ENCODE data around the gene BNC2. TPM values are rescaled to one million over a fixed set of nuclear protein-coding genes. Genes with fewer than 3 reads are reported as not detected.

Gene BNC2
- total and polyA plus RNA-seq, 7 donors = 0.23 to 205 (median 117) TPM

GRCh38 chr9:16526380-16526779 is 344.1 kb downstream of the BNC2 start:
- H3K4me3 ChIP-seq = no peak overlapping the region
- intact Hi-C loops (cut with DNase I) = no loop called here
- H3K9me3 ChIP-seq = no peaks in the 10 kb centered on the region
- no peak for TF ChIP-seq POLR2AphosphoS5 (IDR thresholded peaks at IDR 0.05)
- H3K27ac ChIP-seq = no peak overlapping the region
- WGBS, 2 donors = 80 to 84% methylated on average over 3 of the region's 3 CpGs
- H3K36me3 ChIP-seq = no peaks in the 10 kb centered on the region
- H3K4me1 ChIP-seq = peaks cover 0 to 42% (median 33%) of the 10 kb centered on the region in 4 donors
- no peak for DNase-seq
- no peaks in the 10 kb centered on the region for H3K27me3 ChIP-seq

GRCh38 chr9:16524823-16525222 is 345.6 kb downstream of the BNC2 start:
- WGBS, 2 donors = 83 to 85% methylated on average over 2 of the region's 2 CpGs
- Histone ChIP-seq H3K27ac (peak overlapping the region in 1 of 4 donors; percentile 85), H3K4me3 (no peak overlapping the region), H3K9me3 (no peaks in the 10 kb centered on the region), H3K27me3 (no peaks in the 10 kb centered on the region), H3K36me3 (no peaks in the 10 kb centered on the region), H3K4me1 (peaks cover 0 to 38% (median 28%) of the 10 kb centered on the region in 4 donors)
- DNase-seq = no peak
- no peak for TF ChIP-seq EP300 (IDR thresholded peaks at IDR 0.05)
- no peak for TF ChIP-seq POLR2A (IDR thresholded peaks at IDR 0.05)
- TF ChIP-seq POLR2AphosphoS5 (IDR thresholded peaks at IDR 0.05) = no peak
- TF ChIP-seq CTCF (IDR thresholded peaks at IDR 0.05) = no peak
- intact Hi-C loops (cut with DNase I) = loop anchor here (5.0 kb wide), 3 partner anchors 127 to 342 kb away; no protein-coding TSS in a partner anchor

GRCh38 chr9:16524078-16524477 is 346.4 kb downstream of the BNC2 start:
- intact Hi-C loops (cut with DNase I) = loop anchor here (5.0 kb wide), 3 partner anchors 128 to 343 kb away; no protein-coding TSS in a partner anchor
- WGBS, 2 donors = 88 to 89% methylated on average over 3 of the region's 3 CpGs
- H3K4me1 ChIP-seq = peaks cover 0 to 46% (median 29%) of the 10 kb centered on the region in 4 donors

GRCh38 chr9:16521868-16522411 is 348.5 kb downstream of the BNC2 start:
- Histone ChIP-seq H3K4me3 (no peak overlapping the region), H3K9me3 (no peaks in the 10 kb centered on the region), H3K27ac (peak overlapping the region; percentile 80 to 85 (median 82)), H3K36me3 (no peaks in the 10 kb centered on the region), H3K4me1 (peaks cover 0 to 54% (median 34%) of the 10 kb centered on the region in 4 donors), H3K27me3 (no peaks in the 10 kb centered on the region)
- DNase-seq = peak; percentile 73
- TF ChIP-seq POLR2AphosphoS5 (IDR thresholded peaks at IDR 0.05) = peak in 3 of 4 donors; percentile 40 to 45 (median 44)
- no peak for TF ChIP-seq POLR2A (IDR thresholded peaks at IDR 0.05)
- 37 to 79% methylated on average over 3 of the region's 3 CpGs for WGBS, 2 donors
- intact Hi-C loops (cut with DNase I) = loop anchor here (5.0 kb wide), 3 partner anchors 130 to 345 kb away; no protein-coding TSS in a partner anchor

More at GRCh38 chr9:16524078-16524477, 346.4 kb downstream of the BNC2 start:
- Histone ChIP-seq H3K9me3 (no peaks in the 10 kb centered on the region), H3K27me3 (no peaks in the 10 kb centered on the region), H3K4me3 (no peak overlapping the region), H3K27ac (peak overlapping the region in 3 of 4 donors; percentile 80 to 85 (median 82)), H3K36me3 (no peaks in the 10 kb centered on the region)
- TF ChIP-seq EP300 (IDR thresholded peaks at IDR 0.05) = no peak
- DNase-seq = no peak

- Histone ChIP-seq H3K27ac (peak overlapping the region in 3 of 4 donors; percentile 80 to 85 (median 82)), H3K36me3 (no peaks in the 10 kb centered on the region), H3K4me1 (peaks cover 0 to 78% (median 62%) of the 10 kb centered on the region in 4 donors), H3K27me3 (no peaks in the 10 kb centered on the region), H3K9me3 (no peaks in the 10 kb centered on the region), H3K4me3 (no peak overlapping the region)
- WGBS, 2 donors = 81 to 91% methylated on average over 2 of the region's 2 CpGs
- DNase-seq = no peak
- TF ChIP-seq CTCF (IDR thresholded peaks at IDR 0.05) (no peak), POLR2AphosphoS5 (IDR thresholded peaks at IDR 0.05) (no peak)
- intact Hi-C loops (cut with DNase I) = no loop called here
These were observed 351.5 kb downstream of the BNC2 start for GRCh38 chr9:16519001-16519400.

GRCh38 chr9:16516891-16517290 is 353.6 kb downstream of the BNC2 start:
- intact Hi-C loops (cut with DNase I) = no loop called here
- TF ChIP-seq POLR2A (IDR thresholded peaks at IDR 0.05) (no peak), POLR2AphosphoS5 (IDR thresholded peaks at IDR 0.05) (peak in 2 of 4 donors; percentile 37 to 51)
- Histone ChIP-seq H3K27ac (peak overlapping the region; percentile 70 to 85 (median 77)), H3K9me3 (no peaks in the 10 kb centered on the region), H3K4me3 (no peak overlapping the region), H3K4me1 (peaks cover 0 to 69% (median 55%) of the 10 kb centered on the region in 4 donors), H3K36me3 (no peaks in the 10 kb centered on the region), H3K27me3 (no peaks in the 10 kb centered on the region)
- 63 to 67% methylated on average over 2 of the region's 2 CpGs for WGBS, 2 donors
- no peak for DNase-seq
